A204.1 (cell line): ENCODE measurements around the gene TJP2.

ENCODE experiments used
- FAIRE-seq: peaks from 2 replicates; lab custom pipeline; 2012; peaks lifted over from hg19 to GRCh38; lab: Jason Lieb, UNC

TJP2 gene

DNA sequence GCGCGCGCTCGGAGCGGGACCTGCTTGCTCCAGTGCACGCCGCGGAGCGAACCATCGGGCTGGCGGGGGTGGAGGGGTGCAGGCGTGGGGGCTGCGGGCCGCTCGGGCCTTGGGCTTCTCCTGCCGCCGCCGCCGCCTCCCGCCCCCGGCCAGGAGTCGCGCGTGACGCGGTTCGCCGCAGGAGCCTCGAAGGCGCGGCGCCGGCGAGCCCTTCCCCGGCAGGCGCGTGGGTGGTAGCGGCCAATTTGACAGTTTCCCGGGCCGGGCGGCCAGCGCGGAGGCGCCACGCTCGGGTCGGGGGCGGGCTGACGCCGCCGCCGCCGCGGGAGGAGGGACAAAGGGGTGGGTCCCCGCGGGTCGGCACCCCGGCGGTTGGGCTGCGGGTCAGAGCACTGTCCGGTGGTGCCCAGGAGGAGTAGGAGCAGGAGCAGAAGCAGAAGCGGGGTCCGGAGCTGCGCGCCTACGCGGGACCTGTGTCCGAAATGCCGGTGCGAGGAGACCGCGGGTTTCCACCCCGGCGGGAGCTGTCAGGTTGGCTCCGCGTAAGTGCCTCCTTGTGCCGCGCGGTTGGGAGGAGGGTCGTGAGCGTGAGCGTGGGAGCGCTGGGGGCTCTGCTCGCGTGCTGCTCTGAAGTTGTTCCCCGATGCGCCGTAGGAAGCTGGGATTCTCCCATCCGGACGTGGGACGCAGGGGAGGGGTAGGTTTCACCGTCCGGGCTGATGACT, at the start of gene TJP2:
Gene TJP2 (plus strand): TSS at position 387 of the 725 bp plus-strand sequence. CDS start 96 bp downstream, at position 483.
- no peak for FAIRE-seq

DNA sequence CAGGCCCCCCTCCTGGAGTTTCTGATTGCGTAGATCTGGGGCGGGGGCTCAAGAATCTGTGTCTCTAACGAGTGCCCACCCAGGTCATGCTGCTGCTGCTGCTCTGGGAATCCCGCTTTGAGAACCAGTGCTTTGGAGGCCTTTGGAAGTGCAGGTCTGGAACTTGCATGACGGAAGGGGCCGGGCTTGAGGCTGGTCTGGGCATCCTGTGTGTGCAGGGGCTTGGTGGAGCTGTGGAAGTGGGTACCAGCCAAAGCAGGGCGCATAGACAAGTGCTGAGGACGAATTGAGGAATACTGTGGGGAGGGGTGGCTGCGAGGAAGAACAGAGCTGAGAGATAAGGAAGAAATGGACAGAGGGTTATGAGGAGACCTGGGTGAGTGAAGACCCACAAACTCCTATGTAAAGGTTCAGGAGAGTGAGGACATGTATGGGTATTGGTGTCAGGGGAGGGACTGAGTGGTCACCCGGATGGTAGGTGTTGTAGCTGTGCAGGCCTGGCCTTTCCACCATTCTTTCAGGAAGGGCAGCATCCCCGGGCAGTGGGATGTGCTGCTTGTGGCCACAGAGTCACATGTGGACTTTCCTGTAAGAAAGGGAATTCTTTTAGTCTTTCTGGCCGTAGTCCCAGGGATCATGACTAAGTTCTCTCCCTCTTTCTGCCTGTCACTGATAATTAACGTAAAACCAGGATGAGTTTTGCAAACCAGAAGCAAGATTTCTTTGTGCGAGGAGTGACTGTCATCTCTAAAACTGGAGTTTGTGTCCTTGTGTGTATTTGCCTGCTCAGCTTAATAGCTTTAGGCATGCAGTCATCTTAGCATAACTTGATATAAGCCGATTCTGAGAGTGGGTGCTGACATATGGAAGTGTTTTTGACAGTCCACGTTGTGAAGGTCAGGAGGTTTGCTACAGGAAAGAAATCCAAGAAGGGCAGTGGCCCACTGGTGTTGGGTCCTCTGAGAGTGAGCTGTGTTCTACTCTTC, 43.3 kb upstream of the TJP2 start:
- no peak for FAIRE-seq

DNA sequence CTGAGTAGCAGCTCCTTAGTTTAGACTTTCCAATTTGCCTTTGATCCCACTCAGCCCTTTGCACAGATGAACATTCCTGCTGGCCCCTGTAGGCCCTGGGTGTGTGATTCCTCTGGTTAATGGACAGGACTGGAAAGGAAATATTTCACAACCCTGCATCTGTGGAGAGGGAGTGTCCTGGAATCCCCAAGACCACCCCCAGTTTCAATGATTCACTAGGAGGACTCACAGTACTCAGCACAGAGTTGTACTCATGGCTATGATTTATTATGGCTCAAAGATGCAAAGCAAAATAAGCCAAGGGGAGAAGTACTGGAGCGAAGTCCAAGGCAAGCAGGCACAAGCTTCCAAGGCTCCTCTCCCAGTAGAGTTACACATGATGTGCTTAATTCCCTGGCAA, 42.4 kb upstream of the TJP2 start:
- no peak for FAIRE-seq

GRCh38 chr9:69132361-69132760, 41.7 kb upstream of the TJP2 start:
- FAIRE-seq: no peak

DNA sequence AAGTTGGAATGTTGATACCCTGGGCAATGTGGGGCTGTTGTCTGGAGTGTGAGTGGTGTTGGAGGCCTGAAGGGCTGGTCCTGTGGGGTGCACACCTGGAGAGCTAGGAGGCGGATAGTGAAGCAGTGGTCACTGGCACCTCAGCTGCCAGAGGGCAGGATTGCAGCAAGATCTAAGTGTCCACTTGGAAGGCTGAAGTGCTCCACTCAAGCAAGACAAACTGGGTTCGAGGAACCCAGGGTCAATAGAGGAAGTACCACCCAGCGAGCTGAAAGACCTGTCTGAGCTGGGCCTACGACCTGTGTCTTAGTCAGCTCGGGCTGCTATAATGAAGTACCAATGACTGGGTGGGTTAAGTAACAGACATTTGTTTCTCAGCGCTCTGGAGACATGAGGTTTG, 39.7 kb upstream of the TJP2 start:
- FAIRE-seq: no peak

DNA sequence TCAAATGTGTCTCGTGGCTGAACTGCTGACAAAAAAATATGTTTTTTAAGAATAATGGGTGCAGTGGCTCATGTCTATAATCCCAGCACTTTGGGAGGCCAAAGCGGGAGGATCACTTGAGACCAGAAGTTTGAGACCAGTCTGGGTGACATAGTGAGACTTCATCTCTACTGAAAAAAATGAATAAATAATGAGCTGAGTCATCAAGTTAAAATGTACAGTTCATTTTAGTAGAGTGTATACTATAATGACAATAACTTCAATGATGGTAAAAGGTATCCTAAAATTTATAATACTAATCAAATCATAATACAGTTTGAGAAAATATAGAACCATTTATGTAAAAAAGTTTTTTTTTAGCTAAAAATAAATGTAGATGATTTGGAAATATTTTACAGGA, 37.9 kb upstream of the TJP2 start:
- FAIRE-seq: peak; percentile 29

DNA sequence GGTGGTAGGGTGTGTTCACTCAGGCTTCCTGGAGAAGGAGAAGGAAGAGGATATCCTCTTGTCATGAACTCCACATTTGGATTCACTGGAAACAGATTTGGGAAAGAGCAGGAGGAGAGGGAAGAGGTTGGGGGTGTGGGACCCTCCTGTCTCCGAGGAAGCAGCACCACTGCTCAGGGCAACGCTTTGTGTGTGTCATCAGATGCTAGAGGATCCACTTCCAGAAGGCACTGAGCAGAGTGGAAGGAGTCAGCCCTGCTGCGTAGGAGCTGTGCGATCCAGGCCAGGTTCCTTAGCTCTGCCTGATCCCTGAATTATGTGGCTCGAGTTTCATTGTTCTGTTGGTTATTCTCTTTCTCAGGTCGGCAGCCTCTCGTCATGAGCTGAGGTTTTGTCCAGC, 37.3 kb upstream of the TJP2 start:
- no peak for FAIRE-seq

DNA sequence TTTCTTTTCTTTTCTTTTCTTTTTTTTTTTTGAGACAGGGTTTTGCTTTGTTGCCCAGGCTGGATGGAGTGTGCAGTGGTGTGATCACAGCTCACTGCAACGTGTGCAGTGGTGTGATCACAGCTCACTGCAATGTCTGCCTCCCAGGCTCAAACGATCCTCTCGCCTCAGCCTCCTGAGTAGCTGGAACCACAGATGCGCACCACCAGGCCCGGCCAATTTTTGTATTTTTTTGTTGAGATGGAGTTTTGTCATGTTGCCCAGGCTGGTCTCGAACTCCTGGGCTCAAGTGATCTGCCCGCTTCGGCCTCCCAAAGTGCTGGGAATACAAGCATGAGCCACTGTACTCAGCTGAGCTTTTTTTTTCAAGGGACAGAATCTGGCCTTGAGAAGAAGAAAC, 36.8 kb upstream of the TJP2 start:
- FAIRE-seq: no peak

- no peak for FAIRE-seq
Measured at GRCh38 chr9:69139596-69139995, 34.5 kb upstream of the TJP2 start.

DNA sequence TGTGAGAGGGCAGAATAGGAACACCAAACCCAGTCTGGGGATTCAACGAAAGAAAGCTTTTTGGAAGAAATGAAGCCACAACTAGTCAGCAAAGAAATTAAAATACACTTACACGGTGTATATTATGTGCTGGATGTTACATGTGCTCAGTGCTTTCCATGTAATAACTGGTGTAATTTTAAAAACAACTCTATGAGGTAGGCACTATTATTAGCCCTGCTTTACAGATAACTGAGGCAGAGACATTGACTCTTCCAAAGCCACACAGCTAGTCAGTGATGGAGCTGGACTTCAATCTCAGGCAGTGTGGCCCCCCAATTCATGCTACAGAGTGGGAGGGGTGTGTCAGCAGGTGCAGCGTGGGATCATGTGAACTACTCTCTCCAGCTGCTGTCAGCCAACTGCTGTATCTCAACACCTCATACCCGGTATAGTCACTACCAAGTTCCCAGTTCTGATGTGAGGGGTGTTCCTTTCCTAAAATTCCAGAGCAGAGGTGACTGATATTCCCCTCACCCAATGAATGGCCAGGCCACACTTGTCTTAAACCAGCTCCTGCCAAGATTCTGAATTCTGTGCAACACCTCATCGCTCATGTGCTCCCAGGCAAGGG, 33.8 kb upstream of the TJP2 start:
- FAIRE-seq: no peak

GRCh38 chr9:69141851-69142250, 32.2 kb upstream of the TJP2 start:
- FAIRE-seq: no peak

DNA sequence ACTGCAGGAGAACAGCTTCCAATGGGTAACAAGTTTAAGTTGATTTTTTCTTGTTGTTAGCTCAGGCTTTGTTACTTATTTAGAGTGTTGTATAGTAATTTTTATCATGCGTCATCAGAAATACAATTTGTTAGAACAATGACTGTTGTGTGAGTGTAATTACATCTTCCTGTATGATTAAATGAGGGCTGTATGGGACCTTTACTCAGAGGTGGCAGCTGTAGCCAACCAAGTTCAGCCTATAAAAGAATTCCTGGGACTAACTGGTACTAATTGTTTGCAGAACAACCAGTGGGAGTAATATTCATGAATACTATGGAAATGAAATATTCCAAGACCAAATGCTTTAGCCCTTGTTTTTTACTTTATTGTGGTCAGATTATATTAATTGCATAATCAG, 30.8 kb upstream of the TJP2 start:
- no peak for FAIRE-seq

DNA sequence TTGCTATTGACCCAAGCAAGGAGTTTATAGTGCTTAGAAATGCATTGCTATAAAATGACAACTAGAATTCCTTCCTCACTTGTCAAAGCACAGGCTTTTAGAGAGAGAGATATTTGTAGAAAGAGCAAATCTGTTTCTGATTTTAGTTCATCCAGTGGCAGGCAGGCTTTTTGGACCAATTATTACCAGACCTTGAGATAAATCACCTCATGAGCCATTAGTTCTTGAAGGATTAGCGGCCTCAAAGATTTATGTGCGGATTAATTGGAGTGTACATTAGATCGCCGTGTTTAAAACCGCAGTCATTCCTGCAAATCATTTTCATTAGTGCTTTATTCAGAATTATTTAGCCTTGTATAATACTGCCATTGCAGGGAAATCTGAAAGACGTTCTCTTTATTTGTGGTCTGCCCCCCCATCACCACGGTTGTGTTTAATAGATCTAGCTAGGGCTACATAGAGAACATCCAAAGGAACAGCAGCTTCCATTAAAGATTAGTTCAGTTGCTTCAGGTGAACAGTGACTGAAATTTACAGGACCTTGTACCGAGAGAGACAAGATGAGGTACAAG, 28.8 kb upstream of the TJP2 start:
- no peak for FAIRE-seq

- no peak for FAIRE-seq
Measured at GRCh38 chr9:69147041-69147834, 26.8 kb upstream of the TJP2 start.

DNA sequence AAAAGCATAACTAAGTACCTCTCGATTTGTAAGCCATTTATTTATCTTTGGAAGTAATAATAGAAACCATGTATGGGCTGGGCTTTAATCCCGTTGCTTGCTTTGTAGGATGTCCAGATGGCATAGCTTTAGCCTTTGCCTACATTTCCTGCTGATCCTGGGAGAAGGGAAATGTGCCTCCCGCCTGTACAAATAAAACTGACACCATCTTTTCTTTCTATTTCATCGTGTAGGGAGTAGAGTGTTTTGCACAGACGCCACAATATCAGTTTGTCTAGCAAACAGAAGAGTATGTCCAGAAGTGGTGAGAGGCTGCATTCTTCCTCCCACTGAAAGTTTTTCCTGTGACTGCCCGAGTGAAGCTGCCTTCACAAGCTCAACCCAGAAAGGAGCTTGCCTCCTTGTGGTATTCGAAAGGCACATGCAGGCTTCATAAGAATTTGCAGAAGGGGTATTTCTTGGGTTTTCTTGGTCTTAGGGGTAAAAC, 24.7 kb upstream of the TJP2 start:
- FAIRE-seq: no peak

GRCh38 chr9:69151506-69151905, 22.6 kb upstream of the TJP2 start:
- FAIRE-seq: no peak

DNA sequence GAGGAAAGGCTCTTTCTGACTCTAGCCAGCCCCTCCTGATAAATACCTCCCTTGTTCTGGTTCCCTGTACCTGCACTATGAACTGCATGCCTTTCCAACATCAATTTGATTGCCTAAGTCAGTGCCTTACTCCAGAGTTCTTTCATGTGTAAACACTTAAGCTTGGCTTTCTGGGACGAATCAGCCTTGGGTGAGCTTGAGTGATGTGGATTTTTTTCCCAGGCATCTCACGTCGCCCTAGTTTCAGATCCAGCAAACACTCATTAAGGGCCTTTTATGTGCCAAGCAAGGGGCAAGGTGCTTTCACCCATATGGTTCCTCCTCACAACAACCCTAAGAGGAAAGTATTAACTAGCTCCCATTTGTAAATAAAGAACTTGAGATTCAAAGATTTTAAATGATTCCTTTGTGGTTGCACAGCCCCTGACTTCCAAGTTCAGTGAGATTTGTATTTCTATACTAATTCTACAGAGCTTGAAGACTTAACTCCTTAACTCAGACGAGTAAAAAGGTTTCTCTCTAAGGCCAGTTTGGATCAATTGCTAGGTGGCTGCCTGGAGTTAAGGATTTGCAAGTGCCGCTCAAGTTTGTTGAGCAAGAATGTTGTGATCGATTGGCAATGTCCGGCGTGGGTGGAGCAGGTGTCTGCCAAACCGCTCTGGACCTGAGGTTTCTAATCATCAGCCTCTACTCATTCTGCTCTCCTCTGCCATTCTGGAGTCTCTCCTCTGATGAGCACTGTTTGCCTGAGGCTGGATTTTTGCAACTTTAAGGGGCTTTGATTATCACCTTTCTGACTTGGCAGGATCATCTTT, 20.2 kb upstream of the TJP2 start:
- no peak for FAIRE-seq

GRCh38 chr9:69155341-69156030, 18.6 kb upstream of the TJP2 start:
- FAIRE-seq: no peak

- no peak for FAIRE-seq
Measured at GRCh38 chr9:69157751-69158466, 16.2 kb upstream of the TJP2 start.
